Measurements from ENCODE around the gene DICER1.

Gene DICER1

GRCh38 chr14:95055318-95055717, 102.0 kb downstream of the DICER1 start:
- no peak overlapping the region for H3K4me3 Mint-ChIP-seq
- H3K9me3 Mint-ChIP-seq: no peaks in the 10 kb centered on the region
- H3K27ac Mint-ChIP-seq: no peak overlapping the region
- no peaks in the 10 kb centered on the region for H3K36me3 Mint-ChIP-seq
- ATAC-seq (replicated peaks) (no peak), DNase-seq (no peak)
- H3K4me1 Mint-ChIP-seq: no peaks in the 10 kb centered on the region
- no peaks in the 10 kb centered on the region for H3K27me3 Mint-ChIP-seq

- DNase-seq (no peak), ATAC-seq (replicated peaks) (no peak)
- Mint-ChIP-seq H3K27me3 (peaks cover 6% of the 10 kb centered on the region in 2 donors), H3K27ac (no peak overlapping the region), H3K4me3 (no peak overlapping the region), H3K4me1 (no peaks in the 10 kb centered on the region), H3K36me3 (no peaks in the 10 kb centered on the region), H3K9me3 (no peaks in the 10 kb centered on the region)
Measured at GRCh38 chr14:95054346-95055280, 102.7 kb downstream of the DICER1 start.

GRCh38 chr14:95052016-95052585, 105.2 kb downstream of the DICER1 start:
- Mint-ChIP-seq H3K27me3 (peaks cover 16 to 21% of the 10 kb centered on the region in 2 donors), H3K4me1 (no peaks in the 10 kb centered on the region), H3K9me3 (no peaks in the 10 kb centered on the region), H3K36me3 (no peaks in the 10 kb centered on the region), H3K27ac (no peak overlapping the region), H3K4me3 (no peak overlapping the region)
- DNase-seq (no peak), ATAC-seq (replicated peaks) (no peak)

GRCh38 chr14:95049952-95050351, 107.4 kb downstream of the DICER1 start:
- ATAC-seq (replicated peaks) (no peak), DNase-seq (no peak)
- Mint-ChIP-seq H3K4me1 (no peaks in the 10 kb centered on the region), H3K27ac (no peak overlapping the region), H3K27me3 (peaks cover 19 to 24% of the 10 kb centered on the region in 2 donors), H3K36me3 (no peaks in the 10 kb centered on the region), H3K4me3 (no peak overlapping the region), H3K9me3 (no peaks in the 10 kb centered on the region)

GRCh38 chr14:95048771-95049312, 108.5 kb downstream of the DICER1 start:
- H3K27ac Mint-ChIP-seq: no peak overlapping the region
- H3K9me3 Mint-ChIP-seq: no peaks in the 10 kb centered on the region
- DNase-seq (no peak), ATAC-seq (replicated peaks) (no peak)
- no peak overlapping the region for H3K4me3 Mint-ChIP-seq
- peaks cover 19 to 34% of the 10 kb centered on the region in 2 donors for H3K27me3 Mint-ChIP-seq
- H3K36me3 Mint-ChIP-seq: no peaks in the 10 kb centered on the region
- no peaks in the 10 kb centered on the region for H3K4me1 Mint-ChIP-seq

- Mint-ChIP-seq H3K27ac (no peak overlapping the region), H3K9me3 (no peaks in the 10 kb centered on the region), H3K4me1 (no peaks in the 10 kb centered on the region), H3K36me3 (no peaks in the 10 kb centered on the region), H3K4me3 (no peak overlapping the region), H3K27me3 (peaks cover 19 to 34% of the 10 kb centered on the region in 2 donors)
- DNase-seq: no peak
- ATAC-seq (replicated peaks): no peak
Measured at GRCh38 chr14:95047754-95048153, 109.6 kb downstream of the DICER1 start.

GRCh38 chr14:95046711-95047681, 110.3 kb downstream of the DICER1 start:
- Mint-ChIP-seq H3K4me1 (no peaks in the 10 kb centered on the region), H3K9me3 (no peaks in the 10 kb centered on the region), H3K36me3 (no peaks in the 10 kb centered on the region), H3K4me3 (no peak overlapping the region), H3K27ac (no peak overlapping the region), H3K27me3 (peaks cover 26 to 38% of the 10 kb centered on the region in 2 donors)
- DNase-seq (no peak), ATAC-seq (replicated peaks) (no peak)

- Mint-ChIP-seq H3K36me3 (no peaks in the 10 kb centered on the region), H3K9me3 (no peaks in the 10 kb centered on the region), H3K4me1 (no peaks in the 10 kb centered on the region), H3K27me3 (peaks cover 31 to 46% of the 10 kb centered on the region in 2 donors), H3K4me3 (no peak overlapping the region), H3K27ac (no peak overlapping the region)
- DNase-seq (no peak), ATAC-seq (replicated peaks) (no peak)
Measured at GRCh38 chr14:95045836-95046430, 111.4 kb downstream of the DICER1 start.

GRCh38 chr14:95045106-95045701, 112.1 kb downstream of the DICER1 start:
- DNase-seq: no peak
- peaks cover 34 to 53% of the 10 kb centered on the region in 2 donors for H3K27me3 Mint-ChIP-seq
- no peak overlapping the region for H3K27ac Mint-ChIP-seq
- no peak overlapping the region for H3K4me3 Mint-ChIP-seq
- H3K4me1 Mint-ChIP-seq: no peaks in the 10 kb centered on the region
- no peak for ATAC-seq (replicated peaks)
- H3K36me3 Mint-ChIP-seq: no peaks in the 10 kb centered on the region
- no peaks in the 10 kb centered on the region for H3K9me3 Mint-ChIP-seq

GRCh38 chr14:95044463-95045105, 112.7 kb downstream of the DICER1 start:
- ATAC-seq (replicated peaks): no peak

GRCh38 chr14:95043732-95044462, 113.4 kb downstream of the DICER1 start:
- no peak for DNase-seq

More at GRCh38 chr14:95044463-95045105, 112.7 kb downstream of the DICER1 start:
- Mint-ChIP-seq H3K27ac (no peak overlapping the region), H3K27me3 (peaks cover 33 to 54% of the 10 kb centered on the region in 2 donors), H3K4me3 (no peak overlapping the region), H3K4me1 (no peaks in the 10 kb centered on the region), H3K36me3 (no peaks in the 10 kb centered on the region), H3K9me3 (no peaks in the 10 kb centered on the region)
- DNase-seq: no peak

GRCh38 chr14:95043314-95043713, 114.0 kb downstream of the DICER1 start:
- Mint-ChIP-seq H3K27me3 (peaks cover 28 to 53% of the 10 kb centered on the region in 2 donors), H3K27ac (no peak overlapping the region), H3K9me3 (no peaks in the 10 kb centered on the region), H3K36me3 (no peaks in the 10 kb centered on the region), H3K4me3 (no peak overlapping the region), H3K4me1 (no peaks in the 10 kb centered on the region)
- no peak for ATAC-seq (replicated peaks)
- no peak for DNase-seq

More at GRCh38 chr14:95043732-95044462, 113.4 kb downstream of the DICER1 start:
- H3K9me3 Mint-ChIP-seq: no peaks in the 10 kb centered on the region
- peaks cover 29 to 53% of the 10 kb centered on the region in 2 donors for H3K27me3 Mint-ChIP-seq
- no peaks in the 10 kb centered on the region for H3K36me3 Mint-ChIP-seq
- H3K27ac Mint-ChIP-seq: no peak overlapping the region
- H3K4me1 Mint-ChIP-seq: no peaks in the 10 kb centered on the region
- ATAC-seq (replicated peaks): no peak
- no peak overlapping the region for H3K4me3 Mint-ChIP-seq
